Measurements from ENCODE around the gene DYDC2. TPM values are rescaled to one million over a fixed set of nuclear protein-coding genes. Genes with fewer than 3 reads are reported as not detected.

Gene DYDC2
- total and polyA plus RNA-seq, 2 experiments from 2014 or later: 8.1 to 9.0 TPM

DNA sequence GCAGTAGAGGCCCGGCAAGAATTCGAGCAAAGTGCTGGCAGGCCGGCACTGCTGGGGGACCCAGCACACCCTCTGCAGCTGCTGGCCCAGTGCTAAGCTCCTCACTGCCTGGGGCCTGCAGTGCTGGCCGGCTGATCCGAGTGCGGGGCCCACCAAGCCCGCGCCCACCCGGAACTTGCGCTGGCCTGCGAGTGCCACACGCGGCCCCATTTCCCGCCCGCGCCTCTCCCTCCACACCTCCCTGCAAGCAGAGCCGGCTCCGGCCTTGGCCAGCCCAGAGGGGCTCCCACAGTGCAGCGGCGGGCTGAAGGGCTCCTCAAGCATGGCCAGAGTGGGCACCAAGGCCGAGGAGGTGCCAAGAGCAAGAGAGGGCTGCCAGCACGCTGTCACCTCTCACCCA, 3.1 kb downstream of the DYDC2 start:
- TF ChIP-seq POLR2AphosphoS5 (IDR thresholded peaks at IDR 0.05; ENCODE audit: low read depth): no peak
- TF ChIP-seq, protein P1, sequence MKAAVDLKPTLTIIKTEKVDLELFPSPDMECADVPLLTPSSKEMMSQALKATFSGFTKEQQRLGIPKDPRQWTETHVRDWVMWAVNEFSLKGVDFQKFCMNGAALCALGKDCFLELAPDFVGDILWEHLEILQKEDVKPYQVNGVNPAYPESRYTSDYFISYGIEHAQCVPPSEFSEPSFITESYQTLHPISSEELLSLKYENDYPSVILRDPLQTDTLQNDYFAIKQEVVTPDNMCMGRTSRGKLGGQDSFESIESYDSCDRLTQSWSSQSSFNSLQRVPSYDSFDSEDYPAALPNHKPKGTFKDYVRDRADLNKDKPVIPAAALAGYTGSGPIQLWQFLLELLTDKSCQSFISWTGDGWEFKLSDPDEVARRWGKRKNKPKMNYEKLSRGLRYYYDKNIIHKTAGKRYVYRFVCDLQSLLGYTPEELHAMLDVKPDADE (IDR thresholded peaks at IDR 0.05): no peak
- TF ChIP-seq CREB1 (CRISPR knock-in tag; IDR thresholded peaks at IDR 0.05; ENCODE audit: low read depth): no peak
- no peak for TF ChIP-seq STAT1 (IDR thresholded peaks at IDR 0.05; ENCODE audit: unreplicated experiment)
- ATAC-seq: no peak
- H3K4me1 Mint-ChIP-seq: peaks cover 19% of the 10 kb centered on the region
- Histone ChIP-seq H2AFZ (no peak overlapping the region), H3F3A (replicated peaks; ENCODE audit: low read depth) (no peaks in the 10 kb centered on the region), H3K27ac (ENCODE audit: low read depth) (no peak overlapping the region), H3K4me3 (no peak overlapping the region), H3K4me1 (ENCODE audit: insufficient read depth) (peaks cover 14% of the 10 kb centered on the region), H3K36me3 (ENCODE audit: insufficient read depth) (no peaks in the 10 kb centered on the region), H4K20me1 (replicated peaks; ENCODE audit: insufficient read depth) (no peaks in the 10 kb centered on the region; the same call in 1 of the 2 replicates), H3K9me2 (ENCODE audit: insufficient read depth) (no peaks in the 10 kb centered on the region; the same call in 1 of the 2 replicates), H3K27me3 (ENCODE audit: insufficient read depth) (peaks cover 13% of the 10 kb centered on the region), H3K79me2 (replicated peaks; ENCODE audit: insufficient read depth) (no peaks in the 10 kb centered on the region), H3K4me2 (no peak overlapping the region)
- H3K27ac Mint-ChIP-seq: no peak overlapping the region
- H3K9me3 Mint-ChIP-seq: peaks cover 2% of the 10 kb centered on the region; the same call in 2 of the 3 replicates
- DNase-seq (ENCODE audit: low spot score): no peak
- H3K36me3 Mint-ChIP-seq (ENCODE audit: low read depth): peaks cover 3% of the 10 kb centered on the region; the same call in 1 of the 3 replicates
- H3K4me3 Mint-ChIP-seq: no peak overlapping the region
- peaks cover 13% of the 10 kb centered on the region for H3K27me3 Mint-ChIP-seq (ENCODE audit: insufficient read depth, low read depth, poor library complexity)

DNA sequence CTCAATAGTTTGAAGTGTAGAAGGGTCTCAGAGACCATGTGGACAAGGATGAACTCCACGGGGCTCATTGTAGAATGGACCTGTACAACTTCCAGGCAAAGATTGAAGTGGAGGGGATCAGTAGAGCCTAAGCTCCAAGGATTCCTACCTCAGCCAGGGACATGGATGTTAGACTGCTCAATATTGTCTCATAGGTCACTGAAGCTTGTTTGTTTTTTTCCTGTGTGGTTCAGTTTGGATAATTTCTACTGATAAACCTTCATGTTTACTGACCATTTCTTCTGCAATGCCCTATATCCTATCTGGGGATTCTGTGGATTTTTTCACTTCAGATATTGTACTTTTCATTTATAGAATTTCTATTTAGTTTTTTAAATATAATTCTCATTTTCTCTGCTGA, 8.9 kb downstream of the DYDC2 start:
- no peak overlapping the region for H3K27ac Mint-ChIP-seq
- DNase-seq (ENCODE audit: low spot score) (no peak), ATAC-seq (no peak)
- H3K9me3 Mint-ChIP-seq: peaks cover 30% of the 10 kb centered on the region
- no peak overlapping the region for H3K27ac ChIP-seq (ENCODE audit: low read depth)
- peaks cover 3% of the 10 kb centered on the region for H3K27me3 Mint-ChIP-seq (ENCODE audit: insufficient read depth, low read depth, poor library complexity)
- H3K36me3 ChIP-seq (ENCODE audit: insufficient read depth): peaks cover 17% of the 10 kb centered on the region
- H3F3A ChIP-seq (replicated peaks; ENCODE audit: low read depth): no peaks in the 10 kb centered on the region
- no peaks in the 10 kb centered on the region for H3K79me2 ChIP-seq (replicated peaks; ENCODE audit: insufficient read depth)
- H4K20me1 ChIP-seq (replicated peaks; ENCODE audit: insufficient read depth): no peaks in the 10 kb centered on the region
- no peak overlapping the region for H3K4me2 ChIP-seq
- peaks cover 30% of the 10 kb centered on the region for H3K36me3 Mint-ChIP-seq (ENCODE audit: low read depth)
- H3K4me1 ChIP-seq (ENCODE audit: insufficient read depth): no peaks in the 10 kb centered on the region
- no peak overlapping the region for H3K4me3 ChIP-seq
- H3K9me2 ChIP-seq (ENCODE audit: insufficient read depth): no peaks in the 10 kb centered on the region
- no peak overlapping the region for H3K4me3 Mint-ChIP-seq
- no peaks in the 10 kb centered on the region for H3K4me1 Mint-ChIP-seq
- H2AFZ ChIP-seq: no peak overlapping the region
- H3K27me3 ChIP-seq (ENCODE audit: insufficient read depth): no peaks in the 10 kb centered on the region
- TF ChIP-seq JUNB (IDR thresholded peaks at IDR 0.05; ENCODE audit: unreplicated experiment) (no peak), POLR2AphosphoS5 (IDR thresholded peaks at IDR 0.05; ENCODE audit: low read depth) (no peak), CREB1 (CRISPR knock-in tag; IDR thresholded peaks at IDR 0.05; ENCODE audit: low read depth) (no peak), CTCF (conservative IDR thresholded peaks at IDR 0.05; ENCODE audit: low read depth in 2 of 2) (no peak), EZH2phosphoT487 (IDR thresholded peaks at IDR 0.05; ENCODE audit: unreplicated experiment) (no peak), ZNF114 (CRISPR knock-in tag; IDR thresholded peaks at IDR 0.05) (no peak), EZH2 (IDR thresholded peaks at IDR 0.05; ENCODE audit: low read depth, unreplicated experiment) (no peak)
- TF ChIP-seq, protein P2, sequence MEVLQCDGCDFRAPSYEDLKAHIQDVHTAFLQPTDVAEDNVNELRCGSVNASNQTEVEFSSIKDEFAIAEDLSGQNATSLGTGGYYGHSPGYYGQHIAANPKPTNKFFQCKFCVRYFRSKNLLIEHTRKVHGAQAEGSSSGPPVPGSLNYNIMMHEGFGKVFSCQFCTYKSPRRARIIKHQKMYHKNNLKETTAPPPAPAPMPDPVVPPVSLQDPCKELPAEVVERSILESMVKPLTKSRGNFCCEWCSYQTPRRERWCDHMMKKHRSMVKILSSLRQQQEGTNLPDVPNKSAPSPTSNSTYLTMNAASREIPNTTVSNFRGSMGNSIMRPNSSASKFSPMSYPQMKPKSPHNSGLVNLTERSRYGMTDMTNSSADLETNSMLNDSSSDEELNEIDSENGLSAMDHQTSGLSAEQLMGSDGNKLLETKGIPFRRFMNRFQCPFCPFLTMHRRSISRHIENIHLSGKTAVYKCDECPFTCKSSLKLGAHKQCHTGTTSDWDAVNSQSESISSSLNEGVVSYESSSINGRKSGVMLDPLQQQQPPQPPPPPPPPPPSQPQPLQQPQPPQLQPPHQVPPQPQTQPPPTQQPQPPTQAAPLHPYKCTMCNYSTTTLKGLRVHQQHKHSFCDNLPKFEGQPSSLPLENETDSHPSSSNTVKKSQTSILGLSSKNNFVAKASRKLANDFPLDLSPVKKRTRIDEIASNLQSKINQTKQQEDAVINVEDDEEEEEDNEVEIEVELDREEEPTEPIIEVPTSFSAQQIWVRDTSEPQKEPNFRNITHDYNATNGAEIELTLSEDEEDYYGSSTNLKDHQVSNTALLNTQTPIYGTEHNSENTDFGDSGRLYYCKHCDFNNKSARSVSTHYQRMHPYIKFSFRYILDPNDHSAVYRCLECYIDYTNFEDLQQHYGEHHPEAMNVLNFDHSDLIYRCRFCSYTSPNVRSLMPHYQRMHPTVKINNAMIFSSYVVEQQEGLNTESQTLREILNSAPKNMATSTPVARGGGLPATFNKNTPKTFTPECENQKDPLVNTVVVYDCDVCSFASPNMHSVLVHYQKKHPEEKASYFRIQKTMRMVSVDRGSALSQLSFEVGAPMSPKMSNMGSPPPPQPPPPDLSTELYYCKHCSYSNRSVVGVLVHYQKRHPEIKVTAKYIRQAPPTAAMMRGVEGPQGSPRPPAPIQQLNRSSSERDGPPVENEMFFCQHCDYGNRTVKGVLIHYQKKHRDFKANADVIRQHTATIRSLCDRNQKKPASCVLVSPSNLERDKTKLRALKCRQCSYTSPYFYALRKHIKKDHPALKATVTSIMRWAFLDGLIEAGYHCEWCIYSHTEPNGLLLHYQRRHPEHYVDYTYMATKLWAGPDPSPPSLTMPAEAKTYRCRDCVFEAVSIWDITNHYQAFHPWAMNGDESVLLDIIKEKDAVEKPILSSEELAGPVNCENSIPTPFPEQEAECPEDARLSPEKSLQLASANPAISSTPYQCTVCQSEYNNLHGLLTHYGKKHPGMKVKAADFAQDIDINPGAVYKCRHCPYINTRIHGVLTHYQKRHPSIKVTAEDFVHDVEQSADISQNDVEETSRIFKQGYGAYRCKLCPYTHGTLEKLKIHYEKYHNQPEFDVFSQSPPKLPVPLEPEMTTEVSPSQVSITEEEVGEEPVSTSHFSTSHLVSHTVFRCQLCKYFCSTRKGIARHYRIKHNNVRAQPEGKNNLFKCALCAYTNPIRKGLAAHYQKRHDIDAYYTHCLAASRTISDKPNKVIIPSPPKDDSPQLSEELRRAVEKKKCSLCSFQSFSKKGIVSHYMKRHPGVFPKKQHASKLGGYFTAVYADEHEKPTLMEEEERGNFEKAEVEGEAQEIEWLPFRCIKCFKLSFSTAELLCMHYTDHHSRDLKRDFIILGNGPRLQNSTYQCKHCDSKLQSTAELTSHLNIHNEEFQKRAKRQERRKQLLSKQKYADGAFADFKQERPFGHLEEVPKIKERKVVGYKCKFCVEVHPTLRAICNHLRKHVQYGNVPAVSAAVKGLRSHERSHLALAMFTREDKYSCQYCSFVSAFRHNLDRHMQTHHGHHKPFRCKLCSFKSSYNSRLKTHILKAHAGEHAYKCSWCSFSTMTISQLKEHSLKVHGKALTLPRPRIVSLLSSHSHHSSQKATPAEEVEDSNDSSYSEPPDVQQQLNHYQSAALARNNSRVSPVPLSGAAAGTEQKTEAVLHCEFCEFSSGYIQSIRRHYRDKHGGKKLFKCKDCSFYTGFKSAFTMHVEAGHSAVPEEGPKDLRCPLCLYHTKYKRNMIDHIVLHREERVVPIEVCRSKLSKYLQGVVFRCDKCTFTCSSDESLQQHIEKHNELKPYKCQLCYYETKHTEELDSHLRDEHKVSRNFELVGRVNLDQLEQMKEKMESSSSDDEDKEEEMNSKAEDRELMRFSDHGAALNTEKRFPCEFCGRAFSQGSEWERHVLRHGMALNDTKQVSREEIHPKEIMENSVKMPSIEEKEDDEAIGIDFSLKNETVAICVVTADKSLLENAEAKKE (CRISPR knock-in tag; IDR thresholded peaks at IDR 0.05): no peak
